Pulmonary artery endothelial cell (primary cell): ENCODE results near the gene PDCD2L. TPM values are rescaled to one million over a fixed set of nuclear protein-coding genes. Genes with fewer than 3 reads are reported as not detected.
"Not testable (repeated sequence)": the region's sequence is repeated elsewhere in the genome, so short reads cannot be mapped to it uniquely, and the experiment has no call there.

Source experiments
- DNase-seq: peaks from one replicate; pipeline ENCODE4 v3.0.0-alpha.2; 2011; ENCODE audit warnings: low read depth, low spot score
- total RNA-seq: library from RNA; depleted of rRNA; stranded (reverse); fragments of >200 nt; gene quantifications from 2 replicates; pipeline ENCODE4 v1.2.3, GENCODE V29; 2014

Gene PDCD2L, protein sequence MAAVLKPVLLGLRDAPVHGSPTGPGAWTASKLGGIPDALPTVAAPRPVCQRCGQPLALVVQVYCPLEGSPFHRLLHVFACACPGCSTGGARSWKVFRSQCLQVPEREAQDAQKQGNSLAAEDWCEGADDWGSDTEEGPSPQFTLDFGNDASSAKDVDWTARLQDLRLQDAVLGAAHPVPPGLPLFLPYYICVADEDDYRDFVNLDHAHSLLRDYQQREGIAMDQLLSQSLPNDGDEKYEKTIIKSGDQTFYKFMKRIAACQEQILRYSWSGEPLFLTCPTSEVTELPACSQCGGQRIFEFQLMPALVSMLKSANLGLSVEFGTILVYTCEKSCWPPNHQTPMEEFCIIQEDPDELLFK
- 19.7 and 20.6 TPM in 2 replicates for total RNA-seq

DNA sequence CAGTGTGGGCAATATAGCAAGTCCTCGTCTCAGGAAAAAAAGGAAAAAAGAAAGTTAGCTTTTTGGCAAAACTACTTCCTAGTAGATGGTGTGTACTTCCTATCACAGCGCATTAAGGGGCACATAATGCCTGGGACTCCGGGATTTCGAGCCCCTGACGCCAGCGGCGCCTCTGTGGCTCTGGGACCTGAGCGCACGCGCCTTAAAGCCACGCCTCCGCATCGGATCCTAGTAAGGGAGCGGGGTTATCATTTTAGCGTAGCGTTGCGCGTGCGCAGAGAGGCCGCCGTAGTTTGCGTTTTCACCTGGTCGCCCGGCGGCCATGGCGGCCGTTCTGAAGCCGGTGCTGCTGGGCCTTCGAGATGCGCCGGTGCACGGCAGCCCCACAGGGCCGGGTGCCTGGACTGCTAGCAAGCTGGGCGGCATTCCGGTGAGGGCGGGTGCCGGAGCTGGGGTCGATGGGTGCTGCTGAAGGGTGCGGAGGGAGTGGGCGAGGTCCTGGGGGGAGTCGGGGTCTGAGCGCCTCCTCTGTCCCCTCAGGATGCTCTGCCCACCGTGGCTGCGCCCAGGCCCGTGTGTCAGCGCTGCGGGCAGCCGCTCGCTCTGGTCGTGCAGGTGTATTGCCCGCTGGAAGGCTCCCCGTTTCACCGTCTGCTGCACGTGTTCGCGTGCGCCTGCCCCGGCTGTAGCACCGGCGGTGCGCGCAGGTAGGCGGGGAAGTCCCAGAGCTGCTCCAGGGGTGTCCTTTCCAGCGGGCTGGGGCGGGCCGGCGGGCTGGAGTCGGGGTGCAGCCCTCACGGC, at the start of gene PDCD2L:
TSS of gene PDCD2L (plus strand) at position 291 of the 801 bp plus-strand sequence. CDS start at position 323, 32 bp downstream.
- DNase-seq, result peak; percentile 59

DNA sequence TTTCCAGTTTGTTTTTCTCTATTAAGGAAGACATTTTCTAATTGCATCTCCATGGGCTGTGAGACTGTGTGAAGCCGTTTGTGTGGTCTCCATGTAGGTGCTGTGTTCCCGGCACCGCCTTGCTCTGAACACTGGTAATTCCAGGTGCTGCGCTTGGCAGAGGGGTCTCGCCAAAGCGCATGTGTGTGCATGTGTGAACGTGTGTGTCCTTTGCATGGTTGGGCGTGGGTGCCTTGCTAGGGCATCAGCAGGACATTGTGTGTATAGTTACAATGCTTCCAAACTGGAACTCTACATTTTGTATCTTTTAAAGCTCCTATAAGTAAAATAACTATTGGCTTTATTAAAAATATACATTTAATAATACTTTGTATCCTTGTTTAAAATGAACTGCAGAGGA, 49.0 kb upstream of the PDCD2L start:
- DNase-seq, result no peak

DNA sequence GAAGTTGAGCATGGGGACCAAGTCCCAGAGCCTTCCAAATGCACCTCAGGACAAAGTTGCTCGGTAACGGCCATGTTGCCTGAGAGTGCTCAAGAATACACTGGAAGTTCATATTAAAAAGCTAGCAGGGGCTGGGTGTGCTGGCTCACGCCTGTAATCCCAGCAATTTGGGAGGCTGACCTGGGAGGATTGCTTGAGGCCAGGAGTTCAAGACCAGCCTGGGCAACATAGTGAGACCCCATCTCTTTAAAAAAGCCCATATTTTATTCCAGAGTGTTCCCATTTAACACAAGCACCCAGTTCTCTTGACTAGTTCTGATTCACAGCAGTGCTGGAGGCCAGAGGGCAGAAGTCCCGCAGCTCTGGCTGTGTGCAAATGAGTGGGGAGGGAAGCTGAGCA, 47.3 kb upstream of the PDCD2L start:
- DNase-seq, result no peak

DNA sequence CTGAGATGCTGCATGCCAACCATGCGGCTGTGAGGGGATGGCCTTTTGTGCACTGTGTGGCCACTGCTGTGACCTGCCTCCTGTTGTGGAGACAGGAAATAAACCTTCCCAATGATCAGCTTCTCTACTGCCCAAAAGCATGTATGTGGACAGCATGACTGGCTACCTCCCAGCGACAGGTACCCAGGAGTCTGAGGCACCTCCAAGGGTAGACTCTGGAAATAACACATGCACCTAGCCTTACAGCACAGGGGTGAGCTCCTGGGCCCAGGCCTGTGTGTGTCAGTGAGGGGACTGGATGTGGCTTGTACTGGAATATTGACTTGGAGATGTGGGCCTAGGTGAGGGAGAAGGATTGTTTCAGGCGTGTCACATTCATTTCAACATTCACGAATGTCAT, 46.8 kb upstream of the PDCD2L start:
- no peak for DNase-seq

DNA sequence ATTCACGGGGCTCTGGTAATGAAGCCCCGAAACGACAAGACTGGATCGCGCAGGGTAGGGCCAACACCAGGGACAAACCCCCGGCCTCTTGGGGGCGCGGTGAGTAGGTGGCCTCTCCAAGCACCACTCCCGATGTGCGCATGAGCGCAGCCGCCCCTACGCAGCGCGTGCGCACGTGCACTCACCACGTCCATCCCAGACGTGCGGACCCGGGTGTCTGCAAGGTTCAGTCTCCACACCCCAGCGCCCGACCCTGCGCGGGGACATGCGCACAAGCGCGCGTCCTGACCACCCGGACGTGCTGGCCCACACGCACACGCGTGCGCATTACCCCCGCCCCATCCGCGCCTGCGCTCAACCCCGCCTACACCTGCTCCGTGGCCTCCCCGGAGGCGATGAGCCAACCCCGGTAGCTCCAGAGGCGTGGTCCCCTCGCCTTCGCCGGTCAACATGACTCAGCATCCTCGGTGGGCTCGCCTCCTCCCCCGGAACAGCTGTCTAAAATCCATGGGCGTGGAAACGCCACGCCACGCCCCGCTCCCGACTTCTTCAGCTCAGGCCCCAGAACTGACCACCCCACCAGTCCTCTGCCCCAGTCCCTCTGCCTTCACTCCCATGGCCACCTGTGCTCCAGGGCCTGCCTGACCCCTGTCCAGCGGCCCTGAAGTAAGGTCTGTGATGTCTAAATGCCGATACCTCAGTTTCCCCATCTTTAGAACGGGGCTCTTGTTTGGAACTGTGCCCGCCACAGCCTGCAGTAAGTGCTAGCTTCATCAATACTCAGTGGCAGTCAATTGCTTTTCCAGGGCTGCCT, 44.9 kb upstream of the PDCD2L start:
- peak; percentile 95 for DNase-seq

DNA sequence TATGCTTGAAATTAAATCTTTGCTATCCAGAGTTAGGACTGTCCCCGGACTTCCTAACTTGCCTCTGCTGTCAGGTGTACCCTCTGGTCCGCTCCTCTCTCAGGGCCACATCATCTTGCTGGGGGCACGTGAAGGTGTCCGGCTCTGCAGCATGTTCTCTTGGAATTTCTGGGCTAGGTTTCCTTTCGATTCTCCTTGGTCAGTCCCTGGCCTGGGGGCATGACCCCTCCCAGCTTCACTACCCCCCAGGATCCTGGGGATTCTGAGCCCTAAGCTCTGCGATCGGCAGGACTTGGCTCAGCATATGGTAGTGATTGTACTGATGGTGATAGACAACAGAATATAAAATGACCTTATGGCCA, 44.3 kb upstream of the PDCD2L start:
- DNase-seq, result no peak

DNA sequence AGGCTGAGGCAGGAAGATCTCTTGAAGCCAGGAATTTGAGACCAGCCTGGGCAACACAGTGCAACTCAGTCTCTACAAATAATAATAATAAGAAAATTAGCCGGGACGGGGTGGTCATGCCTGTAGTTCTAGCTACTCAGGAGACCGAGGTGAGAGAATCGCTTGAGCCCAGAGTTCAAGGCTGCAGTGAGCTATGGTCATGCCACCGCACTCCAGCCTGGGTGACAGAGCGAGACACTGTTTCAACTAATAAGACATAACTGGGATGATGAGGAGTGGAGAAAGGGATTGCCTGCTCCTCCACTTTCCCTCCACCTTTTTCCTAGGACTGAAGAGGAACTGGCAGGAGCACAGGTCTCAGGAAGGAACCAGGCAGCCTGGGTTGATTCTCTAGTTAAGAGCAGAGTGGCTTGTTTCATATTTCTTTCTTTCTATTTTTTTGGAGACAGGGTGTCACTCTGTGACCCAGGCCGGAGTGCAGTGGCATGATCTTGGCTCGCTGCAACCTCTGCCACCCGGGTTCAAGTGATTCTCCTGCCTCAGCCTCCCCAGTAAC, 43.8 kb upstream of the PDCD2L start:
- no peak for DNase-seq

DNA sequence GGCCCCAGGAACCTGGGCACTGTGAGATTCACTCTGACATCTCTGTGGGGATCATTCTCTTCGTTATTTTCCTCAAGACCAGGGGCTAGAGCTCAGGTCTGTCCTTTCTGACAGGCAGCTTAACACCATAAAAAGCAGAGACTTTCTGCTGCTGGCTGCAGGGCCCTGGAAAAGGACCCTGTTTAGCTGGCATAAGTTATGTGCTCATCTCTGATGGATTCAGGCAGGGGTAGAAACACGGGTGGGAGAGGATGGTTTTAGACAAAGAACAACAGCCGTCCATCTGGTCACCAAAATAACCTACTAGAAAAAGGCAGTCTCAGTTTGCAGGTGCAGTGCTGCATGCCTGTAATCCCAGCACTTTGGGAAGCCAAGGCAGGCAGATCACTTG, 41.5 kb upstream of the PDCD2L start:
- DNase-seq, result no peak

DNA sequence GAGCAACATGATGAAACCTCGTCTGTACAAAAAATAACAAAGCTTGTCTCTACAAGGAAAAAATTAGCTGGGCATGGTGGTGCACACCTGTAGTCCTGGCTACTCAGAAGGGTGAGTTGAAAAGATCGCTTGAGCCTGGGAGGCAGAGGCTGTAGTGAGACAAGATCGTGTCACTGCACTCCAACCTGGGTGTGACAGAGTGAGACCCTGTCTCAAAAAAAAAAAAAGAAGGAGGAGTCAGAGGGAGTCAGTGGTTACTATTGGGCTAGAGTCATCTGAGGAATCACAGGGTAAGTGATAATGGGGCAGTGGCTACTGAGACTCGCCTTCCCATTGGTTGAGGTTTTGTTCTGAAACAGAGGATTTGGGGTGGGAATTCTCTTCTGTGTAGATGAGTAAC, 41.1 kb upstream of the PDCD2L start:
- no peak for DNase-seq

DNA sequence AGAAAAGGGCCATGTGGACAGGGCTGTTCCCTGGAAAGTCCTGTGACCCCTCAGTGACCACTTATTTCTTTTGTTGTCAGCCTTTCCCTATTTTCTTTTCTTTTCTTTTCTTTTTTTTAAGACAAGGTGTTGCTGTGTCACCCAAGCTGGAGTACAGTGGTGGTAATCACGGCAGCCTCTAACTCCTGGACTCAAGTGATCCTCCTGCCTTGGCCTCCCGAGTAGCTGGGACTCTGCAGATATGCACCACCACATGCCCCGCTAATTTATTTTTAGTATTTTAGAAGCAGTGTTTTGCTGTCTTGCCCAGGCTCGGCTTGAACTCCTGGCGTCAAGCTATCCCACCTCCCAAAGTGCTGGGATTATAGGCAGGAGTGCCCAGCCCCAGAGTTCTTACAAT, 40.3 kb upstream of the PDCD2L start:
- DNase-seq, result no peak

DNA sequence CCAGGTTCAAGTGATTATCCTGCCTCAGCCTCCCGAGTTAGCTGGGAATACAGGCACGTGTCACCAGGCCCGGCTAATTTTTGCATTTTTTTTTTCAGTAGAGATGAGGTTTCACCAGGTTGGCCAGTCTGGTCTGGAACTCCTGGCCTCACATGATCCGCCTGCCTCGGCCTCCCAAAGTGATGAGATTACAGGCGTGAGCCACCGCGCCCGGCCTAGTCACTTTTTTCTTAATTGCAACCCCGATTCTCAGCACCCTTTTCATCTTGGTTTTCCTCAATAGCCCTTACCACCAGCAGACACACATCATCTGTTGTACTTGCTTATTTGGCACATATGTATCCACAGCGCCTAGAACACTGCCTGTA, 39.8 kb upstream of the PDCD2L start:
- DNase-seq, result no peak

DNA sequence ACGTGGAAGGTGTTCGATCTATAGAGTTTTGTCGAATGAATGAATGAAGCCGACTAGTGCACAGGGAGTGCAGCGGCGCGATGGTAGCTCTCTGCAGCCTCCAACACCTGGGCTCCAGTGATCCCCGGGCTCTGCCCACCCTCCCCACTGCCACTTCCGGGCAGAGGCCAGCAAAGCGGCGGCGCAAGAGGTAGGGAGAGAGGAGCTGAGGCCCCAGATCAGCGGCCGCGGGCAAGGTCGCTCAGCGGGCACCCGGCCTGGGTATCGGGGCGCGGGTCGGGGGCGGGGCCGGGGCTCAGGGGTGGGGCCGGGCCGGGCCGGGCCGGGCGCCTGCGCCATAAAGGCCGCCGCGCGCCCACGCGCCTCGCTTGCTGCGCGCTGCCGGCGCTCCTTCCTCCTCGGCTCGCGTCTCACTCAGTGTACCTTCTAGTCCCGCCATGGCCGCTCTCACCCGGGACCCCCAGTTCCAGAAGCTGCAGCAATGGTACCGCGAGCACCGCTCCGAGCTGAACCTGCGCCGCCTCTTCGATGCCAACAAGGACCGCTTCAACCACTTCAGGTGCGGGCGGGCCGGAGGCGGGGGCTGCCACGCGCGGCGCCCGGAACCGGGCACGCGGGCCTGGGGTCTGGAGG, 39.3 kb upstream of the PDCD2L start, which contains the start of gene GPI:
TSS of gene GPI (plus strand) at position 367 of the 633 bp plus-strand sequence. CDS start at position 438, 71 bp downstream.
- DNase-seq, result no peak

DNA sequence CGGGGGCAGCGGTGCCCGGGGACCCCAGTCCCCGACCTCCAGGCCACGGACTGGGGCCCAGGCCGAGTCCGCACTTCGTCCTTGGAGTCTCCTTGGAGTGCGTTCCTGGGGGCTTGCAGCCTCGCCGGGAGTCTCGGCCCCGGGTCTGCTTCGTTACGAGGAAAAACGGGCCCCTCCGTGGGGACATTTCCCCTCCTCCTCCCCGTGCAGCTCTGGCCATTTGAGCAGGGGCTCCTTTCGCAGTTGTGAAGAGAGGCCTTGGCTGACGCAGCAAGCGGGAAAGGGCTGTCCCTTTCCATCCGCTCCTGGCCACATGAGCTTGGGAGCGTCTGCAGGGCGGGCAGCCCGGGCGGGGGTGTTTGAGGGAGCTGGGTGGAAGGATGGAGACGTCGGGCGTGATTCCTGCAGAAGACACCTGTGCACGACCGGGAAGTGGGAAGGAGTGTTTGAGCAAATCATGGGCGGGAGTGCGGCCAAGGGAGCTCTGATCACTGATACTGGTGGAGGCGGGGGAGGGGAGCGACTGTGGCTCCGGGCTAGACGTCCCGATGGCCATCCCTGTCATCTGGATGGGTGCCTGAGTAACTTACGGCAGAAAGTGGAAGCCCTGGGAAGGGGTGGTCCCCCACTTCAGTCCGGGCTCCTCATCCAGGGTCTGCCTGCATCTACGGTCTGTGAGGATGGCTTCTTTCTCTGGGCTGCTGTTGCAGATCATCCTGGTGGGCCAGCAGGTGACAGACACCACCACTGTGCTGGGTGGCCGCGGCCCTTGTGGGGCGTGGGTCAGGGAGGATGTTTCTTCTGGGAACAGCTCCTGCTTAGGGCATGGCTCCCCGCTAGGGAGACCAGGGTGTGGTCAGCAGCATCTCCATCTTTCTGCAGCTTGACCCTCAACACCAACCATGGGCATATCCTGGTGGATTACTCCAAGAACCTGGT, 38.5 kb upstream of the PDCD2L start:
- no peak for DNase-seq

DNA sequence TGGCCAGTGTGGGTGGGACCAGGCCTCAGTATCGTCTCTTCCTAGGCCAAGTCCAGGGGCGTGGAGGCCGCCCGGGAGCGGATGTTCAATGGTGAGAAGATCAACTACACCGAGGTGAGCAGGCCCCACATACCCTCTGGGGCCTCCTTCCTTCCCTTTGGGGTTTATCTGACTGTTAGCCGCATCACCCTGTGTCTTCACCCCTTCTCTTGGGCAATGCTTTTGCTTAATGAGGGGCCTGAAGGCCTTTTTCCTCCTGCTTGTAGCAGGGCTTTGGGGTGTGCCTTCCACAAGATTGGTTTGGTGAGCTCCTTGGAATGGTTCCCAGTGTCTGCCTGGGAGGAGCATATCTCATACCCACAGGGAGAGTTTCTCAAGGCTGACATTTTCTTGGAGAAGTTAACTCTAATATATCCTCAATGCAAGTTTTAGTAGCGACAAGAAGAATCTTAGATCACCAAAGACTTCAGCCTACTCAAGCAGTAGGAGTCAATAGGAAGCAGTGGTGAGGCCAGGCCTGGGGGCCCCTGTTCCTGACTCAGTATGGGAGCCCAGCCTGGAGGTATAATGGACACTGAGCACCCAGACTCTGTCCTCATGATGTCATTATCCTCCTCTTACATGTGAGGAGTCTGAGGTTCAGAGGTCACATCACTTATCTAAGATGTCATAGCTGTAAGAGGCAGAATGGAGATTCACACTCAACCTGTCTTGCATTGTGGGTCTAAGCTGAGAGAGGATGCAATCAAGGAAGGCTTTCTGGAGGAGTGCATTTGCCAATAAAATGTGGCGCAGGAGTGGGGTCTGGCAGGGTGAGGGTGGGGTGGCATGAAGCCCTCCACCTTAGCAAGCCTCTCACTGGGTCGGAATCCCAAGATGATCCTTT, 37.2 kb upstream of the PDCD2L start:
- DNase-seq, result no peak

DNA sequence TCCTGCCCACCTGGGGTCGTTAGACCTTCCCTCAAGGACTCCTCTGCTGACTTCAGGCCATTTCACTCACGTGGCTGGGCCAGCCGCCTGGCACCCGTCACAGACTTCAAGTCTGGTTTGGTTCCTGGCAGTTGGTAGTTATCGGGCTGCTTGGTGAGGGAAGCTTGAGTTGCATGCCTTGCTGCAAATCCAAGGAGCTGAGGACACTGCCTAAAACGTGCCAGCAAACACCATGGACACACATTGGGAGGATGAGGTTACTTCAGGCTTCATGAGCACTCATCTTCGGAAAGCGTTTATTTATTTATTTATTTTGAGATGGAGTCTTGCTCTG, 36.6 kb upstream of the PDCD2L start:
- no peak for DNase-seq

DNA sequence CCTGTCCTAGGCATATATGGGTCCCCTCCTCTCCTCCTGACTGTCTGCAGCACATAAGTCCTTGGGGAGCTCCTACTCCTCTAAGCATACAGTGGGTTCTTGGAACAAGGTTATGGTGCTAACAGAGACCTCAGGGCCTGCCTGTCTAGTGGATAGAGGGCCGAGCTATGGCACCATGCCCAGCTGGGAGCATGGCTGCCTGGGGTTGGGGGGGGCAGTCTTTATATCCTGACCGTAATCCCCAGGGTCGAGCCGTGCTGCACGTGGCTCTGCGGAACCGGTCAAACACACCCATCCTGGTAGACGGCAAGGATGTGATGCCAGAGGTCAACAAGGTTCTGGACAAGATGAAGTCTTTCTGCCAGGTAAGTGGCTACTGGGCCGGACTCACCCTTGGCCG, 35.9 kb upstream of the PDCD2L start:
- no peak for DNase-seq

DNA sequence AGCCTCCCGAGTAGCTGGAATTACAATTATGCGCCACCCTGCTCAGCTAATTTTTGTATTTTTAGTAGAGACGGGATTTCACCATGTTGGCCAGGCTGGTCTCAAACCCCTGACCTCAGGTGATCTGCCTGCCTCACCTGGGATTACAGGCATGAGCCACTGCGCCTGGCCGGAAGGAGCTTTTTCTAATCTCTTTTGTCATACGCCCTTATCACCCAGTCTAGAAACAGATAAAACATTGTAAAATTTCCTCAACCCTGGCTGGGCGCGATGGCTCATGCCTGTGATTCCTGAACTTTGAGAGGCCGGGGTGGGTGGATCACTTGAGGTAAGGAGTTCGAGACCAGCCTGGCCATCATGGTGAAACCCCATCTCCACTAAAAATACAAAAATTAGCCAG, 35.0 kb upstream of the PDCD2L start:
- not testable (repeated sequence) for DNase-seq

DNA sequence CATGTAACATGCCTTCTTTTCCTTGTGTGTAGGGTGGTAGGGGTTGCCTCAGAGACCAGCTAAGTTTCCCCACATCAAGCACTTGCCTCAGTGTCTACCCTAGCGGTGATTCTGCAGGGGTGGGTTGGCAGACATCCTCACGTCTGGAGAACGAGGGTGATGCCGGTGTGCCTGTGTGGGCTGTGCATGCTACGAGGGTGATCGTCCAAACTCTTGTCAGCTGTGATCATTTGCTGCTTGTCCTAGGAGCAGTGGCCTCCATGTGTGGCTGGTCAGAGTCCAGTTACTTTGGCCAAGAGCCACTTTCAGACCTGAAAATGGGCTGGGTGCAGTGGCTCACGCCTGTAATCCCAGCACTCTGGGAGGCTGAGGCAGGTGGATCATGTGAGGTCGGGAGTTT, 34.1 kb upstream of the PDCD2L start:
- no peak for DNase-seq

DNA sequence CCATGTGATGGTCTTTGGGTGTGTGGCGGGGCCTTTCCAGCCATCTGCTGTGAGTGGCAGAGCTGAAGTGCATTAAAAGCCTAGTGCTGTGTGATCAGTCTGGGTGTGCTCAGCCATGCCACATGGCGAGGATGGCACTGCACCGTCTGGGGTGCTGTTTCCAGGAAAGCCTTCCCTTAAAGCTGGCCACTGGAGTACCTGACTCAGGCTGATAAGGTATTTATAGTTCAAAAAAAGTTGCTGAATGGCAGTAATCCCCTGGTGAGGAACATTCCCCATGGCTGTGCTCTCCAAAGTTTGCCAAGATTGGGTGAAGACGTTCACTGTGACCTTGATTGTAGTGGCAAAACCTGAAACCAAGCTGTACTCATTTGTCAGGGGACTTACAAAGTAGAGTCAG, 33.2 kb upstream of the PDCD2L start:
- DNase-seq, result no peak
